GM21360 (cell line): ENCODE data around the gene PTPRM.
"Not testable (repeated sequence)": the region's sequence is repeated elsewhere in the genome, so short reads cannot be mapped to it uniquely, and the experiment has no call there.

Source experiments
- ATAC-seq: cut with Tn5 transposase; IDR thresholded peaks from one replicate; pipeline ENCODE4 v1.9.1; 2021; ENCODE audit warnings: mild to moderate bottlenecking, moderate library complexity; ENCODE audit not compliant: unreplicated experiment

The PTPRM gene

DNA sequence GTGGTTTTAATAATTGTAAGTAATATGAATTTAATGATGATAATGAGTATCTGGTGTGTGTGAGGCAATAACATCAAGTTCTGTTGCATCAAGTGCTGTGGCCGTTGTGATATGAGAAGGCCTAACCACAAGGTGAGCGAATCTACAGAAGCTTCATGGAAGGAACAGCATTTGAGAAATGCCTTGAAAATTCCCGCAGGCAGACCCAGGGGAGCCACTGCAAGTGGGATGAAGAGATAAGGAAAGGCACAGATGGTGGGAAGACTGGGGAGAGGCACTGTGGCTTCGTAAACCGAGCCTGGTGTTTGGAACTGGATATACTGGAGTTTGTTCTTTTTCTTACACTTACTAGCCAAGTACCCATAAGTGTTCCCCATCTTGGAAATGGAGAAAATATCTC lies 357.5 kb downstream of the PTPRM start:
- ATAC-seq, result no peak

DNA sequence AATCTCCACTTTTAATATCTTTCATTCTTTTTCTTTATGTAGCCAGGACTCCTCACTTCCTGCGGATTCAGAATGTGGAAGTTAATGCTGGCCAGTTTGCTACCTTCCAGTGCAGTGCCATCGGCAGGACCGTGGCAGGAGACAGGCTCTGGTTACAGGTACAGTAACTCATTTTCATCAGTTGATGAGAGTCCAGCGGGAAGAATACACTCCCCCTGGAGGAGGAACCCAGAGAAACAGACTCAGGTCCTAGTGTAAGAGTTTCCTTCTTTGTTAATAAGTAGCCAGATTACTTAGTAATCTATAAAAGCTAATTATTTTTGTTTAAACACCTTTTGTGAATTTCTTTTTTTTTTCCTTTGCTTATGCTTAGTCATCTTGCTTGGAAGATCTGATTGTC lies 359.4 kb downstream of the PTPRM start:
- ATAC-seq, result no peak

DNA sequence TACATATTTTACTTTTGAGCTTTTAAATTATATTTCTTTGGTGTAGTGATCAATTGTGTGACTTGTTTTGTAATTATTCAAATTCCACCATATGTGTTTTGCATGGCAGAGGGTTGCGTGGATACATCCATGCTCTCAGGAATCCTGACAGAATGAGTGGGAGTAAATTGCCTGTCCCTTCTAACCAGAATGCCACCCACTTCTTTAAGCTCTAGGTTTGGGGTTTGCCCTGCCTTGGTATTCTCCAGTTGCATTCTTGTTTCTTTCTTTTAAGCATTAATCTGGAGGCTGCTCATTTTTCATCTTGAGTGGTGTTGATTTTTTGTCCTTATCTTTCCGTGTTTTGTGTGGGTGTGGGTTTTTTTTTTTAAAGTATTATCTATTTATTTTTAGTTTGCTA lies 360.0 kb downstream of the PTPRM start:
- ATAC-seq, result no peak

DNA sequence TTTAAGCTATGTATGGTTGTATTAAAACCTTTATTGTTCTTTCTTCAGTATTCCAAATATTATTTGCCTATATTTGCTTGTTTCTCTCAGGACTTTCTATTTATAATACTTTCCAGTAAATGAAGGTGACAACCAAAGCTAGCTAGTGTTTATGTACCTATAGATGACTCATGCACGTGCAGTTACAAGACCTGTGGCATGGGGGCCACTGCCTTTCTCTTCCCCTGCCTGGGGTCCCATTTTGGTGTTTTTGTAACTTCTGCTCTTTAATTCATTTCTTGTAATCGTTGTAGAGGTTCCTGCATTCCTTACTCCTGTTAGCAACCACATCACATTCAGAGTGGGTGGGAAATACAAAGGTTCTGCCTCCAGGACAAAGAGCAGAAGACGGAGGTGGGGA lies 364.6 kb downstream of the PTPRM start:
- no peak for ATAC-seq

DNA sequence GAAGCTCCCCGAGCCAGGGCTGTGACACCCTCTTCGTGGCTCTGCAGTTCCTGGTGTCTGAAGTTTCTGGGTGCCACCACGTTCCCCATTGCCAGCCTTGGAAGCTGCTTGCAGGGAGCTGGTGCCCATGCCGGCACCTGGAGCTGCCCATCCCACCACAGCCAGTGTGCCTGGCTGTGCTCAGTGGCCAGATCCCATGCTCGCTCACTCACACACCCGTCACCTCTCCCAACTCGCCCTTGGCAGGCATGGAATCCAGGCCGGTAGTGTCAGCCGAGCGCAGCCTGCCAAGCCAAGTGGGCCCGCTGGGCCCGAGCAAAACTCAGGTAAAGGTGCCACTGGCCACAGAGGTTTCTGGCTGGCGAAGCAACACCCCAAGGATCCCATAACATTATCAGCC lies 370.2 kb downstream of the PTPRM start:
- no peak for ATAC-seq

DNA sequence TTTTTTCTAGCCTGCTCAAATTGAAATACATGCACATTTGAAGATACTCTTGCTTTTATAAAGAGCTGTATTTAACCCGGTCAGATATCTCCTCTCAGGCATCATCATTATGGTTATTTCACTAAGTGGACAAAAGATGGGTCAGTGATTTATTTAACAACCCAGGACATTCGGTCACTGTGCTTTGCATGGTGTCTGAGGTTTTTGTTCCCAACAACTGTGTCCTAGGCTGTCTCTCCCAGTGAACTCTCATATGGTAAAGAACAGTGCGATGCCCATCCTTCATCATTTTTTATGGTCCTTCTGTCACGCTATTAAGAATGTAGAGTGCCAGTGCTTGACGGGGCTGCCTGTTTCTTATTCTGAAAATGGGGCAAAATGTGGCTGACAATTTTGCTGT lies 372.4 kb downstream of the PTPRM start:
- no peak for ATAC-seq

DNA sequence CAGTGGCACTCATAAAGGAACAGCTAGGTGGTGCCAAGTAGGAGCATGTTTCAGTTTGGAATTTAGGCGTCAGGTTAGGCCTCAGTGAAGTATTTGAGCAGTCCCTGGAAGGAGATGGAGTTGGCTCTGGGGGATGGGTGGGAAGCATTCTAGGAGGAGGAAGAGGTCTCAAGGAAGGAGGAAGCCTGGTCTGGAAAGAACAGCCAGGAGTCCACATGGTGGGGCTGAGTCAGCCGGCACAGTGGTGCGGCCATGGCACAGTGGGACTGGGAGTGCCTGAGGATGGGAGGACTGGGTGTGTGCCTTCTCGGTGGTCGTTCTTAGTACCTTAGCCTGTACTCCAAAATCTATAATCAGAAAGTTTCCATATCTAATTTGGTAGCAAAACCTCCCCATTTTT lies 373.3 kb downstream of the PTPRM start:
- no peak for ATAC-seq

DNA sequence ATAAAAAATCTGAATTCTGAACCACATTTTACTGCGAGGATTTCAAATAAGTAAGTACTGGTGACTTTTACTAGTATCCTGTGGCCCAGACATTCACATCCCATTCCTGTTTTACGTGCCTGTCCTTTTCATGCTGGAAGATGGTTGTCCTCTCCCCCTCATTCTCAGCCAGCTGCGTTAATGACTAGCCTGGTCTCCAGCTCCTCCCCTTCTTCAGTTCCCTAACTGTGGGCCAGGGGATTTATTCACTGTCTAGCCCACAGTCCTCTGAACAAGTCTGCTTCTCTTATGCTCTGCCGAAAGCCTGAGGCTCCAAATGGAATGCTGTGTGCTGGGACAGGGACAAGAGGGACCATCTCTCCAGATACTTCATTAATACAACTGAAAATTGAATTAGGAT lies 373.9 kb downstream of the PTPRM start:
- ATAC-seq, result no peak

DNA sequence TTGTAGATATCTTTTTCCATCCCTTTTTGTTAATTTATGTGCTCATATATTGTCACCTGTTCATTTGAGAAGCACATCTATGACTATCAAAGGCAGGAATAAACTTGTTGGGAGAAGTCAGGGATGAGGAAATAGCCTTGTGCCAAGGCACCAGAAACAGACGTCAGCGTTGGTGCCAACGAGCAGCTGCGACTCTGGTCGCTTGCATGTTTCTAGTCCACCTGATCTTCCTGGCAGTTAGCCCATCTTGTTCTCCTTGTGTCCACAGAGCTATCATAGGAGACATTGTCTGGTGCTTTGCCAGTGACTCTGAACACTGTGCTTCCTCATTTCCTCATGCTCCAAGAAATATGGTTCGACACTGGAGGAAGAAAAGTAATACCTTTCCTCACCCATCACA lies 374.4 kb downstream of the PTPRM start:
- ATAC-seq, result no peak

DNA sequence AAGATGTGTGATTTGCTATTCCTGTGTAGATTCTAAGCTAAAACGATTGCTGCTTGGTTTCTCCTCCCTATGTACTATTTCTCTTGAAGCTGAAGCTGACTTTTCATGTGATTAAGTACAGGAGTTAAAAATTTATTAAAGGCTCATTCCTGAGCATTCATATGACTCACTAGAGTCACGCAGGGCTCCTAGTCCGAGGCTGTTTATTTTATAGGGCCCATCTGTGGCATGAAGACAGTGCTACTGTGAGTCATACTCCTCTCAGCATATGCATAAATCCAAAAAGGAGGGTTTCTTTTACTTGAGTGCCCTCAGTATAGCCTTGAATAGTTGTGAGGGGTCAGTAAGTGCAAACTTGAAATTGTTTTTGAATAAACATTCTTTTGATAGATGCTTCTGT lies 378.8 kb downstream of the PTPRM start:
- no peak for ATAC-seq

DNA sequence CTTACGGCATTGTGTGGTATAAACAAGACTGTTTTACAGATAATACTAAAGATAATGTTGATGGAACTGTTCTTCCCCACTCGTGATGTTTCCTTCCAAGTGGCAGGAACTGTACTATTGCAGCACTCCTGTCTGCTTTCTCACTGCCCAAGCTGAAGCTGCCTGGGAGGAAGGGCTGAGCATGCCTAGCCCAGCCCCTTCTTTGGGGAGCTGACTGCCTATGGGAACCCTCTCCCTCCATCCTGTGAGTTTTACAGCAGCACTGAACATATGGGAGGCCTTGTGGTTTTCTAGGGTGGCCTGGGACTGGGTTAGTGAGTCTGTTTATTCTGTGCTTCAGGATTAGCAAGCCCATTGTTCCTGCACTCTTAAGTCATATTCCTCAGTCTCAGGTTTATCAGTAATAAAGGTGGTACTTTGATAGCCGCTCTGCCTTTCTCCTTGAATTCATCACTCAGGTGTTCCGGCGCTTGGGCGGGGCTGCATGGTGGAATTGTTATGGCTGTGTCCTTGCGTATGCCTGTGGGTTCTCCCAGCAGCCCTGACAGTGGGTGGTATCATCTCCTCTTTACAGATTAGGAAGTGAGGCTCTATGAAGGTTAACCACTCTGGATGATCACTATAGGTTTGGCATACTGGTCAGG lies 379.7 kb downstream of the PTPRM start:
- ATAC-seq, result no peak

DNA sequence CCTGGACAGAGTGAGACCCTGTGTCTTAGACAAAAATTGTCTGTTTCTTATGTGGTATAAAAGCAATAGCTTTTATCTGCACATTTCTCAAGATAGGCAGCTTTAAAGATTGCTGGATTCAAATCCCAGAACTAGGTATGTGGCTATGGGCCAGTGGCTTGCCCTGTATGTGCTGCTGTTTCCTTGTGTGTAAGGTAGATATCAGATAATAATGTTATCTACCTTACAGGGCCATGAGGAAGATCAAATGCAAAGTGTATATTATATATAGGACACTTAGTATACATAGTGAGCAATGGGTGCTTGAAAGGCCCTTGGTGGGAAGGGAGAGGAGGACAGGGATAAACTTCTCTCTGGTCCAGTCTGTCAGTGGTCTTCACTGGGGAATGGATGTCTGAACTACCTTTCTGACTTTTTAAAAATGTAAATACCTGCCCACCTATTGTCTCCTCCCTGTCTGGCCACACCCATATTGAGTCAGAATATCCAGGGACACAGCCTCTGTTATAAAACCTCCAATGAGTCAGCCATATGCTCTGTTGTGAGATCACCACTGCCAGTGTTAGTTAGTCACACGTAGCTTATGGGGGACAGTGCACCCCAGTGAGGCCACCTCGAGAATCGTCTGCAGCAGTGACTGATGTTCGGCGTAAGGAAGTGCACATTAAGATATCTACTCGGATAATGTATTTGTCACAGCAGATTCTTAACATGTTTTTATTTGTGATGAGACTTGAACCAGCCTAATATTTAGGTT lies 383.4 kb downstream of the PTPRM start:
- no peak for ATAC-seq

DNA sequence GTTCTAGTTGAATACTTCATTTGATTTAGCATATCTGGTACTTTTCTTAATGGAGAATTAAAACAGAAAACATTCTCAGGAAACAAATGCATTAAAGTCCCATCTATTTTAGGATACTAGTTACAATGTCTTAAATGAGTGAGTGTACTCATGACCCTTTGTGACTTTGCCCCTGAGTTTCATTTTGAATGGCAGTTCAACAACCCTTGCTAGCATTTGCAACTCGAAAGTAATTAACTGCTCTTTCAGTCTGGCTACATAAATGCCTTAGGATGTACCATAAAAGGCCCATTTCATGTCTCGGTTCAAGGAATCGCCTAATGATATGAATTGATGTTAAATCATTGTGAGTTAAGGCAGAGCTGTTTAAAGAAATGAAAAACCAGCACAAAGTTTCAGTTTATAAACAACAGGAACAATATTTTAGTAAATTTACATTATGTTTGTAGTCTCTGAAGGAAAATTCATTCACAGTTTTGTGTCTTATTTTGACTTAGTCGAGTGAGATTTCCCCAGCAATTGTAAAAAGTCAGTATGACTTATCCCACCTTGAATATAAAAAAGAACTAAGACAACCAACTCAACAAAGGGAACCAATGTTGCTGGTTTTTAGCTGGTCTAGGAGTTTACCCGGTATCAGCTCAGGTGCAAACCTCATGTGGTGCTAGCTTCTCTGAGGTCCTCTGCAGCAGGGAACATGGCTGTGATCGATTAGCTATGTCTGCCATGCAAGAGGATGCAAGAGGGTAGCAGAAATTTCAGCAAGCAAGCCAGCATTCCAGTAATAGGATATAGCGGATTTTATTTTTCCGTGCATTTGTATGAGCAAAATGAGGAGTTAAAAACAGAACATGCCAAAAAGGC lies 386.2 kb downstream of the PTPRM start:
- no peak for ATAC-seq

DNA sequence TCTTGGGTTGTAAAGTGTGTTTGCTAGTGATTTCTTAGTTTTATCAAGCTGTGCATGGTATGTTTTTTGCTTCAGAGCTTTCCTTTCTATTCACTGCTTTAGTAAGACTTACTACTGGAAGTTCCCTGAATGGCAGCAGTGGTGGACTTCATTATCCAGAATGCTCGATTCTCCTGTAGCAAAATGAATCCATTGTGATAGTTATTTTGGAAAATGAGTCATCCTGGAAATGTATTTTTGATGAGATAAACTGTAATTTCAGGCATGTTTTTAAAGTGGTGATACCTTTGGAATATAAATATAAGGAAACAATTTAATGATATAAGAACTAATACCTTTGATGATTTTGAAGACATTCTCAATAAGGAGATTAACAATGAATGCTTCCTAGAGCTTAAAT lies 387.1 kb downstream of the PTPRM start:
- no peak for ATAC-seq

DNA sequence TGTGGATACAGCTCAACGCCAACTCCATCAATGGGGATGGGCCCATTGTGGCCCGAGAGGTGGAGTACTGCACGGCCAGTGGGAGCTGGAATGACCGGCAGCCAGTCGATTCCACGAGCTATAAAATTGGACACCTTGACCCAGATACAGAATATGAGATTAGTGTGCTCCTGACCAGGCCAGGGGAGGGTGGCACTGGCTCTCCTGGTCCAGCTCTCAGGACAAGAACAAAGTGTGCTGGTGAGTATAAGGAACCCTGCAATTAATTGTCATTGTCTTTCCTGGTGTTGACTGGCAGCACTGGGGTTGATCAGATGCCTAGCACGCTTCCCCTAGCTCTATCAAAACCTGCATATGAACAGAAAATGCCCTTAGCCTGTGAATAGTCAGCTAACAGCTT lies 388.1 kb downstream of the PTPRM start:
- no peak for ATAC-seq

DNA sequence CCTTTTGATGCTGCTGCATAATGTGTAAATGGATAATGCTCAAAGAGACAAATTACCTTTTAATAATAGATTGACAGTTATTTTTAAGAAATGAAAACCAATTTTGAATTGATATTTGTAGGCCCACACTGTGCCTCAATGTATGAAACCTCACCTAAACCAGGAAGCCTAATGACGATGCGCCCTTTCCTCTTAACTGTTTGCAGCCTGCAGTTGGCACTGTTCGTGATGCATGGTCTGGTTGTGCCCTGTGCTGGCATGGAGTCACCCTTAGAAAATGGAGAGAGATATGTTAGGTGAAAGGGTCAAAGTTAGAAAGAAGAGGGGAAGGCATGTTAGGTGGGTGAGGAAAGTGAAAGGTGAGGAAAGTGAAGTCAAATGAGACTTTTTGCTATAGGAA lies 390.2 kb downstream of the PTPRM start:
- ATAC-seq, result no peak

DNA sequence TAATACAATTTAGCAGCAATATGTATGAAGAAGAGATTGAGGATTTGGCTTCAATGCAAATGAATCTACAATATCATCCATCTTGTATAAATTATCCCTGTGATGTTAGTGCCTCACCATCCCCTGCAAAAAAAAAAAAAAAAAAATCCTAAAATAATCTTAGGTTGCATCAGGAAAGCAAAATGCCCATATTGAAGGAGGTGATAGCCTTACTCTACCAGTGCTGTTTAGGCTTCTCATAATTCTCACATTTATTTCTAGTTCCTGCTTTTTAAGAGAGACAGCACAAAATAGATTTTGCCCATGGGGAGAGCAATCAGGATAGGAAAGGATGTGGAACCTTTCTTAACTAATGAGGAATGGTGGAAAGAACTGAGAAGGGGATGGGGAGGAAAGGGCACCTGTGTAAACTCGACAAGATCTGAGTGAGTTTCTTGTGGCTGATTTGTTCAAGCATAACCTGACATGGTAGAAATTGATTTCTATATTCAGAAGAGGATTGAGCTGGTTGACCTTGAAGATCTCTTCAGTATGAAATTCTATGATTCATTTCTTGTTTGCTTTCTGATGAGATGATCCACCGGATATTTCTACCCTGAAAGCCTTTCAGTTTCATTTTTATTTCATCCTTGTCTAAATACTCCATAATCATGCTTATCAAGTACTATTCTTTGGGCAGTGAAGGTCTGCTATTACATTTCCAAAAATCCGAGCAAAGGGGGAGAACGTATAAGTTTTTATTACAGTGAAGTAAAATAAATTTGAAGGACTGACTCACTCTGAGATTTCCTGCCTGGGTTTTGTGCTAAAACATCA lies 391.2 kb downstream of the PTPRM start:
- no peak for ATAC-seq

DNA sequence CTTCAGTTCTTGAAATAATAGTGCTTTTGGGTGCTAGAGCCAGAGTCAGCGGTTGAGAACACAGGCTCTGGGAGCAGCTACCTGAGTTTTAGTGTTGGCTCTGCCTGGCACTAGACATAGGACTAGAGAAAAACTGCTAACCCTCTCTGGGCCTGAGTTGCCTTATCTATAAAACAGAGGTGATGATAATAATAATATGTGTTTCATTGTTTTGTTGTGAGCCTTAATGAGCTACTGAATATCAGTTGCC lies 391.7 kb downstream of the PTPRM start:
- ATAC-seq, result no peak

DNA sequence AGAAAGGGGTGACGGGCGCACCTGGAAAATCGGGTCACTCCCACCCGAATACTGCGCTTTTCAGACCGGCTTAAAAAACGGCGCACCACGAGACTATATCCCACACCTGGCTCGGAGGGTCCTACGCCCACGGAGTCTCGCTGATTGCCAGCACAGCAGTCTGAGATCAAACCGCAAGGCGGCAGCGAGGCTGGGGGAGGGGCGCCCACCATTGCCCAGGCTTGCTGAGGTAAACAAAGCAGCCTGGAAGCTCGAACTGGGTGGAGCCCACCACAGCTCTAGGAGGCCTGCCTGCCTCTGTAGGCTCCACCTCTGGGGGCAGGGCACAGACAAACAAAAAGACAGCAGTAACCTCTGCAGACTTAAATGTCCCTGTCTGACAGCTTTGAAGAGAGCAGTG lies 399.6 kb downstream of the PTPRM start:
- ATAC-seq, result not testable (repeated sequence)

DNA sequence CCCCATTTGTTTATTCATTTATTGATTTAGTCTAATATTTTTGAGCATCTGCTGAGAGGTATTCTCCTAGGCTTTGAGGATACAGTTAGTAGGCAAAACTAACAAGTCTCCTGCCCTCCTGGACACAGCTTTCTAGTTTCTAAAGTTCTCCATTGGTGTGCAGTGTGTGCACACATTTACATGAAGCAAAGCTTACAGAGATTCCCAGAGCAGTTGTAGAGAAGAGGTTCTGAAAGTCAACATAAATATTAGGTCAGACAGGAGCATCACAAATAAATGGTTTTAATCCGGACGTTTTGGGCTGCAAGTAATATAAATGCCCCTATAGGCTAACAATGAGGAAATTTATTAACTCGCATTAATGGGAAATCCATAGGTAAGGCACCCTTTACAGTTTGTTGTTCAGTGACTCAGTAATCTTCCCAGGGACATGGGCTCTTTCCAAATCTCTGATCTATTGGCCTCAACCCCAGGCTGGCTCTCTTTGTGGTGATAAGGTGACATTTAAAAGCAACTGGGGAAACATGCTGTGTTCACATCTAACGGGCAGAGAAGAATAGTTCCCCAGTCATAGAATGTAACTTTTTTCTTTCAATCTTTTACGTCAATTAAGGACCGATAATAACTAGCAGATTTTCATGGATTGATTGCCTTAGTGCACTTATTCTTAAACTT lies 407.2 kb downstream of the PTPRM start:
- ATAC-seq, result no peak

DNA sequence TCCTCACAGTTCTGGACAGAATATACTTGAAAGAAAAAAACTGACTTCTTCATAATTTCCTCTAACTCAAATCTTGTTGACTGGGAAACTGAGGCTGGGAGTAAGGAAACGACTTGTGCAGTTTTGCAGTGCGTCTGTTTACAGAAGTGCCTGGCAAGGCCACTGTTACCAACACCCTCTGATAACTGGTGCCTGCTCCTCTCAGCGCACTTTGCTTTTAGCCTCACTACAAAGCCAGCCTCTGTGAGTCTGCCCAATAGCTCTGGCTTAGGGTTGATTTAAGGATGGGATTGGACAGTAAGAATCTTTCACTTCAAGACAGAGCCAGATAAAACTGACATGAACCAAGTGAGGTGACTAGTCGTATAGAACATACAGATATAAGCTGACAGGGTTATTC lies 410.8 kb downstream of the PTPRM start:
- ATAC-seq, result no peak
